CD4-positive, alpha-beta T cell treated with Interleukin-2 at 100 ng/mL for 4 hours (primary cell): ENCODE measurements around the gene TNFAIP8L3.

Experiments
- DNase-seq: peaks from one replicate; pipeline ENCODE4 v3.0.0-alpha.2; 2020; ENCODE audit warnings: low spot score

TNFAIP8L3 gene

GRCh38 chr15:51089699-51090453 is 4.8 kb downstream of the TNFAIP8L3 start:
- DNase-seq = no peak

GRCh38 chr15:51089041-51089440 is 5.7 kb downstream of the TNFAIP8L3 start:
- DNase-seq = no peak

GRCh38 chr15:51088585-51088984 is 6.1 kb downstream of the TNFAIP8L3 start:
- DNase-seq = no peak

- DNase-seq = no peak
These were observed 7.2 kb downstream of the TNFAIP8L3 start for GRCh38 chr15:51087513-51087912.

GRCh38 chr15:51086409-51086808 is 8.3 kb downstream of the TNFAIP8L3 start:
- no peak for DNase-seq

- no peak for DNase-seq
These were observed 8.9 kb downstream of the TNFAIP8L3 start for GRCh38 chr15:51085764-51086163.

GRCh38 chr15:51083641-51084166 is 11.0 kb downstream of the TNFAIP8L3 start:
- DNase-seq = no peak

- DNase-seq = no peak
These were observed 12.5 kb downstream of the TNFAIP8L3 start for GRCh38 chr15:51082246-51082645.

- DNase-seq = no peak
These were observed 14.4 kb downstream of the TNFAIP8L3 start for GRCh38 chr15:51080286-51080685.

GRCh38 chr15:51079226-51079625 is 15.5 kb downstream of the TNFAIP8L3 start:
- DNase-seq = no peak

GRCh38 chr15:51077221-51078153 is 17.2 kb downstream of the TNFAIP8L3 start:
- peak; percentile 45 for DNase-seq

GRCh38 chr15:51076524-51077220 is 18.0 kb downstream of the TNFAIP8L3 start:
- DNase-seq = no peak

- DNase-seq = no peak
These were observed 18.7 kb downstream of the TNFAIP8L3 start for GRCh38 chr15:51075826-51076523.

GRCh38 chr15:51075364-51075763 is 19.3 kb downstream of the TNFAIP8L3 start:
- no peak for DNase-seq

- DNase-seq = no peak
These were observed 19.8 kb downstream of the TNFAIP8L3 start for GRCh38 chr15:51074926-51075325.

GRCh38 chr15:51071578-51071977 is 23.1 kb downstream of the TNFAIP8L3 start:
- DNase-seq = no peak

GRCh38 chr15:51069983-51070382 is 24.7 kb downstream of the TNFAIP8L3 start:
- no peak for DNase-seq

GRCh38 chr15:51067510-51067909 is 27.2 kb downstream of the TNFAIP8L3 start:
- DNase-seq = no peak

GRCh38 chr15:51065781-51066180 is 28.9 kb downstream of the TNFAIP8L3 start:
- no peak for DNase-seq

GRCh38 chr15:51065261-51065660 is 29.4 kb downstream of the TNFAIP8L3 start:
- no peak for DNase-seq

GRCh38 chr15:51062736-51063135 is 32.0 kb downstream of the TNFAIP8L3 start:
- no peak for DNase-seq
